ENCODE measurements around the gene ATP6V0D1. TPM values are rescaled to one million over a fixed set of nuclear protein-coding genes. Genes with fewer than 3 reads are reported as not detected.
A peak's percentile ranks its signal among the peaks of the same experiment; 100 is the strongest.

The ATP6V0D1 gene
- total RNA-seq, 6 experiments from 2014 or later, result 102 to 130 (median 118) TPM

DNA sequence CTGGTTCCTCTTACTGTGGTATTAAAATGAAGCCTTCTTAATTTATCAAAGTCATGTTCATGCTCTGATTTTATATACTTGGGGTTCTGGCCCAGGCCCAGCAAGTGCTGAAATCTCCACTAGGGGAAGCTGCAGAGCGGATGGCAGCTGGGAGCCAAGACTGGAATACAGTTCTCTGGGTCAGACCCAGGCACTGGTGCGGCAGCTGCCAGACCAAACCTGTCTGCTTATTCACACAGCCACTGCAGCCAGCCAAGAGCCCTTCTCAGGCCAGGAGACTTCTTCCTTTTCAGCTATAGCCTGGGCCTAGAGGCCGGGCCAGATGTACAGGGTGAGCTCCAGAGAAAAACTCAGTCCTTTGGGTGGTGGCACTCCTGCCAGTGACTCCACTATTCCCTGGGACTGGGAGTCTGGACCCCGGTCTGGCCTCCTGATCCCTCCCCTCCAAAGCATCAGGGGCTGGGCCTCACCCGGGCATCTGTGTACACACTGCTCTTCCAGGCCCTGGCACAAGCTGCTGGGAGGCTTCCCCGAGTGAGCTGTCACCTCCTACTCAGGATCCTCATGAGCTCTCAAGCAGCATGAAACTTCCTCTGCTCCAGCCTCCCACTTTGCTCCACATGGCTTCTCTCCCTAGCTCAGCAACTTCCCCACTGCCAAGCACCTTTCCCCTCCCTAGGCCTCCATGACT lies 24.4 kb downstream of the ATP6V0D1 start:
- peak overlapping the region; percentile 43 for H3K27ac Mint-ChIP-seq
- no peak overlapping the region for H3K4me3 Mint-ChIP-seq
- H3K9me3 Mint-ChIP-seq, result no peaks in the 10 kb centered on the region
- H3K4me1 Mint-ChIP-seq (ENCODE audit: low read depth), result peaks cover 42% of the 10 kb centered on the region
- TF ChIP-seq, protein P1, sequence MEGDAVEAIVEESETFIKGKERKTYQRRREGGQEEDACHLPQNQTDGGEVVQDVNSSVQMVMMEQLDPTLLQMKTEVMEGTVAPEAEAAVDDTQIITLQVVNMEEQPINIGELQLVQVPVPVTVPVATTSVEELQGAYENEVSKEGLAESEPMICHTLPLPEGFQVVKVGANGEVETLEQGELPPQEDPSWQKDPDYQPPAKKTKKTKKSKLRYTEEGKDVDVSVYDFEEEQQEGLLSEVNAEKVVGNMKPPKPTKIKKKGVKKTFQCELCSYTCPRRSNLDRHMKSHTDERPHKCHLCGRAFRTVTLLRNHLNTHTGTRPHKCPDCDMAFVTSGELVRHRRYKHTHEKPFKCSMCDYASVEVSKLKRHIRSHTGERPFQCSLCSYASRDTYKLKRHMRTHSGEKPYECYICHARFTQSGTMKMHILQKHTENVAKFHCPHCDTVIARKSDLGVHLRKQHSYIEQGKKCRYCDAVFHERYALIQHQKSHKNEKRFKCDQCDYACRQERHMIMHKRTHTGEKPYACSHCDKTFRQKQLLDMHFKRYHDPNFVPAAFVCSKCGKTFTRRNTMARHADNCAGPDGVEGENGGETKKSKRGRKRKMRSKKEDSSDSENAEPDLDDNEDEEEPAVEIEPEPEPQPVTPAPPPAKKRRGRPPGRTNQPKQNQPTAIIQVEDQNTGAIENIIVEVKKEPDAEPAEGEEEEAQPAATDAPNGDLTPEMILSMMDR (IDR thresholded peaks at IDR 0.05), result peak; percentile 76
- no peaks in the 10 kb centered on the region; the same call in 1 of the 2 replicates for H3K36me3 Mint-ChIP-seq (ENCODE audit: low read depth)
- no peaks in the 10 kb centered on the region; the same call in none of the 2 replicates for H3K27me3 Mint-ChIP-seq (ENCODE audit: insufficient read depth)
- peak; percentile 46 for DNase-seq

DNA sequence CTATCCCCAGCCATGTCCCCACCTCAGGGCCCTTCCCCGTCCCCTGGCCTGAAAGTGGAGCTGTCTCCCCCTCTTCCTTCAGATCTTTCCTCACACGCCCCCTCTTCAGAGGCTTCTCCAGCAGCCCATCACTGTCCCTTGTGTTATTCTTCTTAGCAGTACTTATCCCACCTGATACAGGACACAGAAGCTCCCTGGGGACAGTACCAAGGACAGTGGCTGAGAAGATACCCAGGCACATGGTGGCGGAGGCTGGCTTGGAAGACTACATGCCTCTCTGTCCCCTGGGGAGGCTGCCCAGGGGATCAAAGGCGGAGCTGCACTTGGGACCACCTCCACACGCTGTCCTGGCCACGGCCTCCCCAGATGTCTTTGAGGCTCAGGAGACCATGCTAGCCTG lies 26.1 kb downstream of the ATP6V0D1 start:
- Mint-ChIP-seq H3K9me3 (no peaks in the 10 kb centered on the region), H3K27me3 (ENCODE audit: insufficient read depth) (no peaks in the 10 kb centered on the region; the same call in none of the 2 replicates), H3K36me3 (ENCODE audit: low read depth) (no peaks in the 10 kb centered on the region; the same call in 1 of the 2 replicates), H3K4me3 (no peak overlapping the region), H3K27ac (no peak overlapping the region), H3K4me1 (ENCODE audit: low read depth) (peaks cover 36% of the 10 kb centered on the region)
- TF ChIP-seq, protein P1 (IDR thresholded peaks at IDR 0.05), result no peak
- DNase-seq, result no peak

DNA sequence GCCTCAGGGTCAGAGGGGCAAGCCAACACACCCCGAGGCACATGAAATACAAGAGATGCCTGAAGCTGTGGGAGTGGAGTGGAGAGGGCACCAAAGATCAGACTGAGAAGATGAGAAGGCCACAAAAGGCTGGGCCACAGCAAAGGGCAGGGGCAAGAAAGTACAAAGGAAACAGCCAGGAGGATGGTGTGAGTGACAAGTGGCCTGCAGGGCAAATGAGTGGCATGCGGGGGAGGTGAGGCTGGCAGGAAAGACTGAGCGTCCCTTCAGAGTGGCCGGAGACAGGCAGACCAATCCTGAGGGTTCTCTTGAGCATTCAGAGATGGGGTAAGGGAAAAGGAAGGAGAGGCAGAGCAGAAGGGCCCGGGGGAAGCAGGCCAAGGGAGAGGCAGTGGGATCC lies 26.9 kb downstream of the ATP6V0D1 start:
- Mint-ChIP-seq H3K27ac (no peak overlapping the region), H3K4me3 (no peak overlapping the region), H3K36me3 (ENCODE audit: low read depth) (no peaks in the 10 kb centered on the region; the same call in 1 of the 2 replicates), H3K9me3 (no peaks in the 10 kb centered on the region), H3K27me3 (ENCODE audit: insufficient read depth) (no peaks in the 10 kb centered on the region; the same call in none of the 2 replicates), H3K4me1 (ENCODE audit: low read depth) (peaks cover 31% of the 10 kb centered on the region)
- DNase-seq, result no peak
- TF ChIP-seq, protein P1 (IDR thresholded peaks at IDR 0.05), result no peak

DNA sequence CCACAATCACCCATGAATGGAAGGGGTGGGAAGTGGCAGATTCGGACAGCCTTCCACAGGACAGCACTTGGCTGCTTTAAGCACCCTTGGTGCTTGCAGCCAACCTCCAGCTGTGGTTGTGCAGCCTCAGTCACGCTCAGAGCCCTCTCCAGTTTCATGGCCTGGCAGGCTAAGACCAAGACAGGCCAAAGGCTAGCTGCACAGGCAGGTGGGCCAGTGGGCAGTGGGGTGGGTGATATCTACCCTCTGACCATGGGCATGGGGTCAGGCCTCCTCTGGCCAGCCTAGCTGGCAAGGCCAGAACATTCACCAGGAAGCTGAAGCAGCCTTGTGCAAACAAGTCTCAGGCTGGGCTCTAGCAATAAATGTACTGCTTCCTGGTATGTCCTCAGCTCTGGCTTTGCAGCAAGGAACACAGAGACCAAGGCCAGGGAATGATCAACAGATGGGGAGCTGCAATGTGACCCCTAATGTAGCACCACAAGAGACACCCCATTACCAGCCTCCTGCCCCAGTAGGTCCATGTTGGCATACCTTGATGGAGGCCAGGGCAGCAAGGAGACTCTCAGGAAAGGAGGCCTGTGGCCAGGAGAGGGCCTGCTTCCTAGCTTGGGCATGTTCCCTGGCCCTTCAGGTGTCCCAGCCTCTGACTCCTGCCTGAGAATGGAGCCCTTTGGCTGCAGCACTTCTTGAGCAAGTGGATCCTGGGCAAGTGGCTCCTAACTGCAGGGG lies 29.1 kb downstream of the ATP6V0D1 start:
- no peaks in the 10 kb centered on the region for H3K9me3 Mint-ChIP-seq
- no peaks in the 10 kb centered on the region; the same call in 1 of the 2 replicates for H3K36me3 Mint-ChIP-seq (ENCODE audit: low read depth)
- no peak overlapping the region for H3K27ac Mint-ChIP-seq
- H3K4me3 Mint-ChIP-seq, result no peak overlapping the region
- H3K27me3 Mint-ChIP-seq (ENCODE audit: insufficient read depth), result no peaks in the 10 kb centered on the region; the same call in none of the 2 replicates
- H3K4me1 Mint-ChIP-seq (ENCODE audit: low read depth), result peaks cover 15% of the 10 kb centered on the region
- no peak for DNase-seq
- TF ChIP-seq, protein P1 (IDR thresholded peaks at IDR 0.05), result no peak

DNA sequence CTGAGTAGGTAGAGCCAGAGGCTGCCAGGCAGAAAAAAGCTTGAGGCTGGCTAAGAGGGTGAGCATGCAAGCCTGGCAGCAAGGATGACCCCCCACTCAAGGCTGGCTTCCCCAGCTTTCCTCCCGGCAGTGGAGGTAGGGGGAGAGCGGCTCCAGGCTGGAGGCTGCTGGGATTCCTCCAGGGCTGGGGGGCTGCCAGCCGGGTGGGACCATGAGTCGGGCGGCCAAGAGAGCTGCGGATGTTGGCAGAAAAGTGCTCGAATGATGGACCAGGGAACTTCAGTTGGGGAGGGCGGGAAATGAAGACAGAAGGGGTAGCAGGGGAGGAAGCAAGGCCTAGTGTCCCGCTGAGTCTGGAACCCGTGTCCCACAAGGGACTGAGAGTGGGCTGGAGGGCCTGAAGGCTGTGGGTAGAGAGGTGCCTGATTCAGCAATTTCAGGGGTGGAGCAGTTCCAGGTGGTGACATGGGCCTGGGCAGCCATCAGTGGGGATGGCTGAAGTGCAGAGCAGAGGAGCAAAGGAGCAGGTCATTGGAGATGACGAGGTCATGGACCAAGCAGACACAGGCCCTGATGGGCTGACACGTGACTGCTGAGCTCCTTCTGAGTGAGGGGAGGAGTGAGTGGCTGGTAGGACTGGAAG lies 29.8 kb downstream of the ATP6V0D1 start:
- TF ChIP-seq, protein P1 (IDR thresholded peaks at IDR 0.05), result no peak
- Mint-ChIP-seq H3K27ac (no peak overlapping the region), H3K27me3 (ENCODE audit: insufficient read depth) (no peaks in the 10 kb centered on the region; the same call in none of the 2 replicates), H3K36me3 (ENCODE audit: low read depth) (no peaks in the 10 kb centered on the region; the same call in 1 of the 2 replicates), H3K4me3 (no peak overlapping the region), H3K4me1 (ENCODE audit: low read depth) (peaks cover 15% of the 10 kb centered on the region), H3K9me3 (no peaks in the 10 kb centered on the region)
- DNase-seq, result no peak
